Spleen (tissue), 7 donors: ENCODE measurements around the gene SLC16A13.

Source experiments
- CTCF ChIP-seq, 11 experiments: fragments of 200-600 bp in 7 of 11; fragments of 450-650 bp in 4 of 11; sonication (generic) in 4 of 11; IDR thresholded peaks in 8 of 11; conservative IDR thresholded peaks in 3 of 11; 1 replicate in 7 of 11; 2 replicates in 4 of 11; pipeline versions ENCODE4 v1.4.0 to v1.8.0; 2016 to 2021; ENCODE audit warnings: antibody characterized with exemption in 11 of 11, inconsistent platforms in 4 of 11, mild to moderate bottlenecking in 1 of 11
- POLR2A ChIP-seq, 3 donors: fragments of 450-650 bp; IDR thresholded peaks; one replicate each; pipeline ENCODE4 v1.5.1; 2017; ENCODE audit warnings: antibody characterized with exemption in 3 of 3, mild to moderate bottlenecking in 1 of 3
- POLR2AphosphoS5 ChIP-seq, 3 donors: sonication (generic); formaldehyde crosslinking; IDR thresholded peaks; one replicate each; pipeline ENCODE4 v1.5.1; 2017; ENCODE audit warnings: antibody characterized with exemption in 3 of 3
- donor health status: DM: no; HTN: no; CAD: no; lungs with moderate emphysema.
- donor health status: DM: no; HTN: no; CAD: no.
- donor health status: DM: no; HTN: no; CAD: no.

- TF ChIP-seq CTCF (IDR thresholded peaks at IDR 0.05 in 8 of 11, conservative IDR thresholded peaks at IDR 0.05 in 3 of 11) (no peak), POLR2A (IDR thresholded peaks at IDR 0.05) (no peak), POLR2AphosphoS5 (IDR thresholded peaks at IDR 0.05) (no peak)
Observed at GRCh38 chr17:7016418-7016817, 19.4 kb upstream of the SLC16A13 start.
